Measurements from ENCODE around the gene CUEDC1.

The CUEDC1 gene

GRCh38 chr17:57940231-57940630, 15.0 kb downstream of the CUEDC1 start:
- Histone ChIP-seq H3K27ac (ENCODE audit: poor library complexity, severe bottlenecking) (no peak overlapping the region), H3K4me3 (ENCODE audit: severe bottlenecking) (no peak overlapping the region), H3K9me3 (ENCODE audit: severe bottlenecking) (no peaks in the 10 kb centered on the region), H3K36me3 (ENCODE audit: low read depth) (no peaks in the 10 kb centered on the region), H3K4me1 (ENCODE audit: insufficient read depth, poor library complexity, severe bottlenecking) (peaks cover 33% of the 10 kb centered on the region), H3K27me3 (ENCODE audit: insufficient read depth, poor library complexity, severe bottlenecking) (no peaks in the 10 kb centered on the region)
- no peak for TF ChIP-seq CTCF (IDR thresholded peaks at IDR 0.05; ENCODE audit: poor library complexity, severe bottlenecking)
- DNase-seq (ENCODE audit: low spot score) (no peak), ATAC-seq (ENCODE audit: low read depth) (no peak)

- H3K9me3 ChIP-seq (ENCODE audit: severe bottlenecking) = no peaks in the 10 kb centered on the region
- no peak for TF ChIP-seq CTCF (IDR thresholded peaks at IDR 0.05; ENCODE audit: poor library complexity, severe bottlenecking)
- no peak overlapping the region for H3K4me3 ChIP-seq (ENCODE audit: severe bottlenecking)
- no peak overlapping the region for H3K27ac ChIP-seq (ENCODE audit: poor library complexity, severe bottlenecking)
- peaks cover 33% of the 10 kb centered on the region for H3K4me1 ChIP-seq (ENCODE audit: insufficient read depth, poor library complexity, severe bottlenecking)
- DNase-seq (ENCODE audit: low spot score) (no peak), ATAC-seq (ENCODE audit: low read depth) (no peak)
- H3K36me3 ChIP-seq (ENCODE audit: low read depth) = no peaks in the 10 kb centered on the region
- no peaks in the 10 kb centered on the region for H3K27me3 ChIP-seq (ENCODE audit: insufficient read depth, poor library complexity, severe bottlenecking)
Observed at GRCh38 chr17:57939797-57940196, 15.4 kb downstream of the CUEDC1 start.

- DNase-seq (ENCODE audit: low spot score) (no peak), ATAC-seq (ENCODE audit: low read depth) (no peak)
- Histone ChIP-seq H3K27ac (ENCODE audit: poor library complexity, severe bottlenecking) (no peak overlapping the region), H3K36me3 (ENCODE audit: low read depth) (no peaks in the 10 kb centered on the region), H3K4me3 (ENCODE audit: severe bottlenecking) (no peak overlapping the region), H3K4me1 (ENCODE audit: insufficient read depth, poor library complexity, severe bottlenecking) (peaks cover 27% of the 10 kb centered on the region), H3K27me3 (ENCODE audit: insufficient read depth, poor library complexity, severe bottlenecking) (no peaks in the 10 kb centered on the region), H3K9me3 (ENCODE audit: severe bottlenecking) (no peaks in the 10 kb centered on the region)
- no peak for TF ChIP-seq CTCF (IDR thresholded peaks at IDR 0.05; ENCODE audit: poor library complexity, severe bottlenecking)
Observed at GRCh38 chr17:57938061-57938502, 17.1 kb downstream of the CUEDC1 start.

- no peaks in the 10 kb centered on the region for H3K27me3 ChIP-seq (ENCODE audit: insufficient read depth, poor library complexity, severe bottlenecking)
- peaks cover 24% of the 10 kb centered on the region for H3K4me1 ChIP-seq (ENCODE audit: insufficient read depth, poor library complexity, severe bottlenecking)
- no peaks in the 10 kb centered on the region for H3K36me3 ChIP-seq (ENCODE audit: low read depth)
- no peak overlapping the region for H3K4me3 ChIP-seq (ENCODE audit: severe bottlenecking)
- ATAC-seq (ENCODE audit: low read depth) (no peak), DNase-seq (ENCODE audit: low spot score) (no peak)
- no peak overlapping the region for H3K27ac ChIP-seq (ENCODE audit: poor library complexity, severe bottlenecking)
- H3K9me3 ChIP-seq (ENCODE audit: severe bottlenecking) = no peaks in the 10 kb centered on the region
- no peak for TF ChIP-seq CTCF (IDR thresholded peaks at IDR 0.05; ENCODE audit: poor library complexity, severe bottlenecking)
Observed at GRCh38 chr17:57937492-57937891, 17.7 kb downstream of the CUEDC1 start.

GRCh38 chr17:57935833-57936807, 19.1 kb downstream of the CUEDC1 start:
- H3K27ac ChIP-seq (ENCODE audit: poor library complexity, severe bottlenecking) = peak overlapping the region; percentile 89

More at GRCh38 chr17:57935833-57936807, 19.1 kb downstream of the CUEDC1 start:
- Histone ChIP-seq H3K9me3 (ENCODE audit: severe bottlenecking) (no peaks in the 10 kb centered on the region), H3K4me3 (ENCODE audit: severe bottlenecking) (no peak overlapping the region), H3K36me3 (ENCODE audit: low read depth) (no peaks in the 10 kb centered on the region), H3K4me1 (ENCODE audit: insufficient read depth, poor library complexity, severe bottlenecking) (peaks cover 24% of the 10 kb centered on the region), H3K27me3 (ENCODE audit: insufficient read depth, poor library complexity, severe bottlenecking) (no peaks in the 10 kb centered on the region)
- DNase-seq (ENCODE audit: low spot score) (no peak), ATAC-seq (ENCODE audit: low read depth) (peak; percentile 30; the same call in 1 of the 3 replicates)
- no peak for TF ChIP-seq CTCF (IDR thresholded peaks at IDR 0.05; ENCODE audit: poor library complexity, severe bottlenecking)

Measured in RWPE2 (cell line).